ENCODE results near the gene PDE6B. TPM values are rescaled to one million over a fixed set of nuclear protein-coding genes. Genes with fewer than 3 reads are reported as not detected.
A peak's percentile ranks its signal among the peaks of the same experiment; 100 is the strongest.
"Not testable (repeated sequence)": the region's sequence is repeated elsewhere in the genome, so short reads cannot be mapped to it uniquely, and the experiment has no call there.

PDE6B gene
- total RNA-seq, 2 donors from 2014 or later = 8.4 to 16.6 TPM

DNA sequence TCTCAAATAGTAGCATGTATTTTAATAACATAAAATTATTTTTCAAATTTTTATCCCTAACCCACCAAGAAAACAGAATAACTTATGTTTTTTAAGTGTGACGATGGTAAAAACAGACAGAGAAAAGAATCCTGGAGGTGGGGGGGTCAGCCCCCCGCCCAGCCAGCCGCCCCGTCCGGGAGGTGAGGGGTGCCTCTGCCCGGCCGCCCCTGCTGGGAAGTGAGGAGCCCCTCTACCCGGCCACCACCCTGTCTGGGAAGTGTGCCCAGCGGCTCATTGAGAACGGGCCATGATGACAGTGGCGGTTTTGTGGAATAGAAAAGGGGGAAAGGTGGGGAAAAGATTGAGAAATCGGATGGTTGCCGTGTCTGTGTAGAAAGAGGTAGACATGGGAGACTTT is 33.2 kb upstream of the PDE6B start:
- not testable (repeated sequence) for H3K27ac Mint-ChIP-seq; DNase-seq (ENCODE audit: low spot score in 2 of 2); H3K9me3 Mint-ChIP-seq; ATAC-seq
- H3K36me3 Mint-ChIP-seq = peaks cover 0 to 11% of the 10 kb centered on the region in 2 donors

GRCh38 chr4:592825-593520 is 32.4 kb upstream of the PDE6B start:
- DNase-seq (ENCODE audit: low spot score in 2 of 2) (no peak), ATAC-seq (no peak)
- peaks cover 0 to 11% of the 10 kb centered on the region in 2 donors for H3K36me3 Mint-ChIP-seq
- H3K9me3 Mint-ChIP-seq = peaks cover 8 to 9% of the 10 kb centered on the region in 2 donors
- no peak overlapping the region for H3K27ac Mint-ChIP-seq

DNA sequence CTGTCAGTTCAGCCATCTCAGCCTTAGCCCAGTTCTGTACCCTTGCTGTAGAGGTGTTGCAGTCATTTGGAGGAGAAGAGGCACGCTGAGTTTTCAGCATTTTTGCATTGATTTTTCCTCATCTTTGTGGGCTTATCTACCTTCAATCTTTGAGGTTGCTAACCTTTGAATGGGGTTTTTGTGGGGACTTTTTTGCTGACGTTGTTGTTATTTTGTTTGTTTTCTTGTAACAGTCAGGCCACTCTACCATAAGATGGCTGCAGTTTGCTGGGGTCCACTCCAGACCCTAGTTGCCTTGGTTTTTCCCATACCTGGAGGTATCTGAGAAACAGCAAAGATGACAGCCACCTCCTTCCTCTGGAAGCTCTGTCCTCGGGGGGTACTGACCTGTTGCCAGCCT is 26.4 kb upstream of the PDE6B start:
- H3K9me3 Mint-ChIP-seq = peaks cover 5 to 8% of the 10 kb centered on the region in 2 donors
- ATAC-seq = no peak
- no peak for DNase-seq (ENCODE audit: low spot score in 2 of 2)
- no peak overlapping the region for H3K27ac Mint-ChIP-seq
- peaks cover 0 to 7% of the 10 kb centered on the region in 2 donors for H3K36me3 Mint-ChIP-seq

DNA sequence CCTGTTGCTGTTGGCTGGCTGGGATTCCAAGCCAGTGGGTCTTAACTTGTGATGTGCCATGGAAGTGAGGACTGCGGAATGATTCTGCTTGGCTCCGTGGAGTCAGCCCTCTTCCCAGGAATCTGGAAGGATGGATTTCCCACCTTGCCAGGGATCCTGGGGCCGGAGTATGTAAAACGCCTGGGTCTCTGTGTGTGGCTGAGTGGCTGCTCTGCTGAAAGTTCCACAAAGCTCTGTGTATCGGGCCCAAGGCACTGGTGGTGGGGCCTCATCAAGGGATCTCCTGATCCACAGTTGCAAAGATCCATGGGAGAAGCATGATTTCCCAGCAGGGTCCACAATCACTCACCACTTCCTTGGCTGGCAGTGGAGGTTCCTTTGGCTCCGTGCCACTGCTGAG is 25.2 kb upstream of the PDE6B start:
- Mint-ChIP-seq H3K9me3 (peaks cover 0 to 8% of the 10 kb centered on the region in 2 donors), H3K27ac (no peak overlapping the region), H3K36me3 (peaks cover 0 to 7% of the 10 kb centered on the region in 2 donors)
- ATAC-seq (no peak), DNase-seq (ENCODE audit: low spot score in 2 of 2) (no peak)

- DNase-seq (ENCODE audit: low spot score in 2 of 2) = peak in 1 of 2 donors; percentile 49
- Mint-ChIP-seq H3K36me3 (no peaks in the 10 kb centered on the region), H3K9me3 (peaks cover 0 to under 1% of the 10 kb centered on the region in 2 donors), H3K27ac (no peak overlapping the region)
- peak in 1 of 2 donors; percentile 86 for ATAC-seq
Observed at GRCh38 chr4:600850-601515, 24.4 kb upstream of the PDE6B start.

- ATAC-seq (peak in 1 of 2 donors; percentile 7), DNase-seq (ENCODE audit: low spot score in 2 of 2) (no peak)
- H3K9me3 Mint-ChIP-seq = no peaks in the 10 kb centered on the region
- H3K27ac Mint-ChIP-seq = no peak overlapping the region
- H3K36me3 Mint-ChIP-seq = no peaks in the 10 kb centered on the region
Observed at GRCh38 chr4:601612-602558, 23.5 kb upstream of the PDE6B start.

GRCh38 chr4:602559-602942 is 22.8 kb upstream of the PDE6B start:
- peak; percentile 84 to 87 for ATAC-seq

DNA sequence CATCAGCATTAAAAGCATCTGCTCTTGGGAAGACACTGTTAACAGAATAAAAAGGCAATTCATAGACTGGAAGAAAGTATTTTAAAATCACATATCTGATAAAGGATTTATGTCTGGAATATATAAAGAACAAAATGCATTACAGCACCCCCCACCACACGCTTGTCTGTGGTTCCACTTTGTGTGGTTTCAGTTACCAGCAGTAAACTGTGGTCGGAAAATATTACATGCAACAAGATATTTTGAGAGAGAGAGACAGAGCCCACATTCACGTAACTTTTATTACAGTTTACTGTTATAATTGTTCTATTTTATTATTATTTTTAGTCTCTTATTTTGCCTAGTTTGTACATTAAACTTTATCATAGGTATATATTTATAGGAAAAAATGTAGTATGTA is 21.2 kb upstream of the PDE6B start:
- no peak overlapping the region for H3K27ac Mint-ChIP-seq
- DNase-seq (ENCODE audit: low spot score in 2 of 2) (peak in 1 of 2 donors; percentile 22), ATAC-seq (peak in 1 of 2 donors; percentile 38)
- H3K36me3 Mint-ChIP-seq = no peaks in the 10 kb centered on the region
- no peaks in the 10 kb centered on the region for H3K9me3 Mint-ChIP-seq

More at GRCh38 chr4:602559-602942, 22.8 kb upstream of the PDE6B start:
- no peaks in the 10 kb centered on the region for H3K36me3 Mint-ChIP-seq
- no peak overlapping the region for H3K27ac Mint-ChIP-seq
- DNase-seq (ENCODE audit: low spot score in 2 of 2) = peak; percentile 63 to 87
- no peaks in the 10 kb centered on the region for H3K9me3 Mint-ChIP-seq

DNA sequence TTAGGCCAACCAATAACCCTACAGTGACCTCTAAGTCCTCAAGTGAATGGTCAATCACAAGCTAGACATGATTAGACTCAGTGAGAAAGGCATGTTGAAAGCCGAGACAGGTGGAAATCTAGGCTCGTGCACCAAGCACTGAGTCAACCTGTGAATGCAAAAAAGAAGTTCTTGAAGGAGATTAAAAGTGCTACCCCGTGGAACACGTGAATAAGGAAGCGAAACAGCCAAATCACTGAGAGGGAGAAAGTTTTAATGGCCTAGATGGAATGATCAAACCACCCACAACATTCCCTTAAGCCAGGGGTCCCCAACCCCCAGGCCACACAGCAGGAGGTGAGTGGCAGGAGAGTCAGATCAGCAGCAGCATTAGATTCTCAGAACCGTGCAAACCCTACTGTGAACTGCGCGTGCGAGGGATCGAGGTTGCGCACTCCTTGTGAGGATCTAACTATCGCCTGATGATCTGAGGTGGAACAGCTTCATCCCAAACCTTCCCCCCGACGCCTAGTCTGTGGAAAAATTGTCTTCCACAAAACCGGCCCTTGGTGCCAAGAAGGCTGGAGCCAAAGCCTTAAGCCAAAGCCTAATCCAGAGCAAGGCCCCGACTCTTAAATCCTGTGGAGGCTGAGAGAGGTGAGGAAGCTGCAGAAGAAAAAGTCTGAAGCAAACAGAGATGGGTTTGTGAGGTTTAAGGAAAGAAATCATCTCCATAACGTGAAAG is 19.5 kb upstream of the PDE6B start:
- Mint-ChIP-seq H3K9me3 (peaks cover 5% of the 10 kb centered on the region in 2 donors), H3K27ac (no peak overlapping the region), H3K36me3 (no peaks in the 10 kb centered on the region)
- no peak for DNase-seq (ENCODE audit: low spot score in 2 of 2)
- no peak for ATAC-seq

GRCh38 chr4:608236-608635 is 17.1 kb upstream of the PDE6B start:
- DNase-seq (ENCODE audit: low spot score in 2 of 2) = peak in 1 of 2 donors; percentile 20
- H3K9me3 Mint-ChIP-seq = peaks cover 5% of the 10 kb centered on the region in 2 donors
- no peaks in the 10 kb centered on the region for H3K36me3 Mint-ChIP-seq
- ATAC-seq = no peak
- H3K27ac Mint-ChIP-seq = no peak overlapping the region

DNA sequence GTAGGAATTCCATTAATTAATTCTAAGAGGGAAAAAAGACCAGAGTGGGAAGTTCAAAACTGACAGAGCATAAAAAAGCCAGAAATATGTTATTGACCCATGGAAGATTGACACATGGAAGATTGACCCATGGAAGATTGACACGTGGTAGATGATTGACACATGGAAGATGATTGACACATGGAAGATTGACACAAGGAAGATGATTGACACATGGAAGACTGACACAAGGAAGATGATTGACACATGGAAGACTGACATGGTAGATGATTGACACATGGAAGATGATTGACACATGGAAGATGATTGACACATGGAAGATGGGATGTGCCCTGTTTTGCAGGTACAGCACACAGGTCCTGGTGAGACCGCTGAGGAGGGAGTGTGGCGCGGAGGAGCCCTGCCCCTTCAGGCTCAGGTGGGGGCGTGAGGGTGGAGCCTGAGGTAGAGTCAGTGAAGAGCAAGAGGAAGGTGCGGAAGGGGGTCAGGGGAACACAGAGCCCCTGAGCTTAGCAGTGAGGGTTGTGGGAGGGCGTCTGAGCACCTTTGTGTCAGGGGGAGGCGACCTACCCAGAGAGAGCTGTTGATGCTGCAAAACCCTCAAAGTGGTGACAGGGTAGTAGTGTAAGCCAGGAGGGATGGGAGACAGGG is 15.8 kb upstream of the PDE6B start:
- ATAC-seq (no peak), DNase-seq (ENCODE audit: low spot score in 2 of 2) (peak in 1 of 2 donors; percentile 11)
- H3K9me3 Mint-ChIP-seq = peaks cover 5% of the 10 kb centered on the region in 2 donors
- no peaks in the 10 kb centered on the region for H3K36me3 Mint-ChIP-seq
- H3K27ac Mint-ChIP-seq = no peak overlapping the region

GRCh38 chr4:610411-611261 is 14.7 kb upstream of the PDE6B start:
- peaks cover 5% of the 10 kb centered on the region in 2 donors for H3K9me3 Mint-ChIP-seq
- H3K27ac Mint-ChIP-seq = no peak overlapping the region
- peak in 1 of 2 donors; percentile 38 for DNase-seq (ENCODE audit: low spot score in 2 of 2)
- ATAC-seq = no peak
- H3K36me3 Mint-ChIP-seq = no peaks in the 10 kb centered on the region

DNA sequence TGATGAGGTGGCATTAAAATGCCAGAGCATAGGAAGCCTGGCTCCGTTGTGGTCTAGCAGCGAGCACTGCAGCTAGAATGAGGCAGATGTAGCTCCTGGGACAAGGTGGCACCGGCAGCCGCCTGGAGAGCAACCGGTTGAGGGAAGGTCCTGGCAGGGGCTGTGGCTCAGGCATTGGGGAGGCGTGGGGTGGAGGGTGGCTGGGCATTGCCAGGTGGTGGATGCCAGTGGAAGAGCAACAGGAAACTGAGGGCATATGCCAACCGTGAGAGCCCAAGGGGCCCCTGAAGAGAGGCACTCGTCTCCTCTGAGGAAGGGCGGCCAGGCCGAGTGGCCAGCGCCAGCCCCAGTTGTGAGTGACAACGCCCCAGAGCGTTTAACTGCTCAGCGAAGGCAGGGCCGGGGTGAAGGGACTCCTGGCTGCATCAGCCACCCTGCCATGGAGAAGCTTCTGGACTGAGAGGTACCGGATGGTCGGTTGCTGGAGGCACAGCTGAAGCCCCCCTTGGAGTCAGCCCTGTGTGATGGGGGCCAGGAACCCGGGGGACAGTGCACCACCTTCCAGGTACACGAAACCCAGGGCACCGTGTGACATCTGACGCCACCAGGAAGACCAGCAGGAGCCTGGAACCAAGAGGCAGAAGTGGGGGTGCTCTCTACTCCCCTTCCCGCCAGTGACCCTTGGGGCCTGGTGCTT is 13.2 kb upstream of the PDE6B start:
- DNase-seq (ENCODE audit: low spot score in 2 of 2) = peak in 1 of 2 donors; percentile 35
- Mint-ChIP-seq H3K36me3 (no peaks in the 10 kb centered on the region), H3K9me3 (peaks cover 5% of the 10 kb centered on the region in 2 donors), H3K27ac (no peak overlapping the region)
- no peak for ATAC-seq

DNA sequence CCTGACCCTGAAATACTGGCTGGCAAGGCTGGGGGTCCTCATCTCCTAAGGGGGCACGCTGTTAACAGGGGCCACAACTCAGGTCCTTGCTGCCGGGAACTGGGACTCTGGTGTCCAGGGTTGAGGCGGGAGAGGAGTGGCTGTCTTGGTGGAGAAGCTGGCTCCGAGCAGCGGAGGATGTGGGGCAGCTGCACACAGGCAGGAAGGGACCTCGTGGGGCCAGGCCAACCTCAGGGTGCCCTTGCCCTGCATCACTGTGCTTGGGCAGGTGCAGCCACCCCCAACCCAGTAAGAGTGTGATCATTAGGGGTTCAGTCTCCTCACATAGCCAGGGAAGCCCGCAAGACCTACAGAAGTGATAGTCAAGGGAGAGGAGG is 12.6 kb upstream of the PDE6B start:
- no peak for ATAC-seq
- Mint-ChIP-seq H3K36me3 (no peaks in the 10 kb centered on the region), H3K9me3 (peaks cover 5% of the 10 kb centered on the region in 2 donors), H3K27ac (no peak overlapping the region)
- DNase-seq (ENCODE audit: low spot score in 2 of 2) = peak in 1 of 2 donors; percentile 21

Data from activated naive CD4-positive, alpha-beta T cell treated with anti-CD3 and anti-CD28 coated beads, Interleukin-2, amount 50 U/mL, for 72 hours (primary cell).